GM13976 (cell line): ENCODE results near the gene PARN.
"Not testable (repeated sequence)": the region's sequence is repeated elsewhere in the genome, so short reads cannot be mapped to it uniquely, and the experiment has no call there.

Source experiments
- DNase-seq: peaks from one replicate; pipeline ENCODE4 v3.0.0; 2012; ENCODE audit warnings: low spot score
- in situ Hi-C: fragments of 300-500 bp; cut with MboI; formaldehyde crosslinking; loops from one replicate; pipeline ENCODE4 v1.12.0; 2022; ENCODE audit warnings: low sequenced_read_pairs, mixed read lengths, inconsistent platforms; ENCODE audit not compliant: unreplicated experiment
- TF ChIP-seq, protein P1 (sequence below): IDR thresholded peaks from 2 replicates; pipeline ENCODE4 v1.5.1; 2012; ENCODE audit warnings: borderline replicate concordance, mild to moderate bottlenecking; ENCODE audit not compliant: insufficient read depth; ENCODE audit errors: extremely low read depth, missing control alignments, control extremely low read depth

PARN gene

GRCh38 chr16:14449334-14449733 lies 180.7 kb downstream of the PARN start:
- no peak for DNase-seq
- TF ChIP-seq, protein P1, sequence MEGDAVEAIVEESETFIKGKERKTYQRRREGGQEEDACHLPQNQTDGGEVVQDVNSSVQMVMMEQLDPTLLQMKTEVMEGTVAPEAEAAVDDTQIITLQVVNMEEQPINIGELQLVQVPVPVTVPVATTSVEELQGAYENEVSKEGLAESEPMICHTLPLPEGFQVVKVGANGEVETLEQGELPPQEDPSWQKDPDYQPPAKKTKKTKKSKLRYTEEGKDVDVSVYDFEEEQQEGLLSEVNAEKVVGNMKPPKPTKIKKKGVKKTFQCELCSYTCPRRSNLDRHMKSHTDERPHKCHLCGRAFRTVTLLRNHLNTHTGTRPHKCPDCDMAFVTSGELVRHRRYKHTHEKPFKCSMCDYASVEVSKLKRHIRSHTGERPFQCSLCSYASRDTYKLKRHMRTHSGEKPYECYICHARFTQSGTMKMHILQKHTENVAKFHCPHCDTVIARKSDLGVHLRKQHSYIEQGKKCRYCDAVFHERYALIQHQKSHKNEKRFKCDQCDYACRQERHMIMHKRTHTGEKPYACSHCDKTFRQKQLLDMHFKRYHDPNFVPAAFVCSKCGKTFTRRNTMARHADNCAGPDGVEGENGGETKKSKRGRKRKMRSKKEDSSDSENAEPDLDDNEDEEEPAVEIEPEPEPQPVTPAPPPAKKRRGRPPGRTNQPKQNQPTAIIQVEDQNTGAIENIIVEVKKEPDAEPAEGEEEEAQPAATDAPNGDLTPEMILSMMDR: no peak
- in situ Hi-C loops: no loop called here

DNA sequence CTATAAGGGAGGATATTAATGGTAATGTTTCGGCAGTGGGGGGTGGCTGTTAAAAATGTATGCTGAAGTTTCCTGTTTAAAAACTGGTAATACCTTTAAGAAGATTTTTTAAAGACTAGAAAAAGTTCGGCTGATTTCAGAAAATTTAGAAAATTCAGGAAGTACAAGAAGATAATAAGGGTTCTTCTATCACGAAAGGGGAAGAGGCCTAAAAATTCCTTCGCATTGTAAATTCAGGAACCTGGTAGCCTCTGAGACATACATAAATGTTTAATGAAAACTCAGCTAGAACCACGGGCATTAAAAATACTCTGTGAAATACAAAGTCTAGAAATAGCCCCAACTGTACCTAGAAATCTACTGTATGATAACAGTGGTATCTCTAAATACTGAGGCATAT lies 181.2 kb downstream of the PARN start:
- in situ Hi-C loops: no loop called here
- TF ChIP-seq, protein P1: no peak
- no peak for DNase-seq

DNA sequence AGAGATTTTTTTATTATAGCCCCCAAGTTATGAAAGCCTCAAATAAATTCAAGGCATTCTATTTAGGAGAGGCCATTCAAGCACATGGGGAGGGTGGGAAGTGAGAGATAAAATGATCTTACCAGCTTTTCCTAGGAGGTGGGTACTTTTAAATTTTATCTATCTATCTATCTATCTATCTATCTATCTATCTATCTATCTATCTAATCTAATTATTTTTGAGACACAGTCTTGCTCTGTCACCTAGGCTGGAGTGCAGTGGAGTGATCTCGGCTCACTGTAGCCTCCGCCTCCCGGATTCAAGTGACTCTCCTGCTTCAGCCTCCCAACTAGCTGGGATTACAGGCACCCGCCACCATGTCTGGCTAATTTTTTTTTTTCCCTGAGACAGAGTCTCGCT lies 182.3 kb downstream of the PARN start:
- in situ Hi-C loops: no loop called here
- no peak for DNase-seq
- TF ChIP-seq, protein P1: no peak

GRCh38 chr16:14446796-14447195 lies 183.3 kb downstream of the PARN start:
- DNase-seq: no peak
- in situ Hi-C loops: no loop called here
- TF ChIP-seq, protein P1: no peak

GRCh38 chr16:14445937-14446715 lies 183.9 kb downstream of the PARN start:
- TF ChIP-seq, protein P1: no peak
- DNase-seq: no peak
- in situ Hi-C loops: no loop called here

DNA sequence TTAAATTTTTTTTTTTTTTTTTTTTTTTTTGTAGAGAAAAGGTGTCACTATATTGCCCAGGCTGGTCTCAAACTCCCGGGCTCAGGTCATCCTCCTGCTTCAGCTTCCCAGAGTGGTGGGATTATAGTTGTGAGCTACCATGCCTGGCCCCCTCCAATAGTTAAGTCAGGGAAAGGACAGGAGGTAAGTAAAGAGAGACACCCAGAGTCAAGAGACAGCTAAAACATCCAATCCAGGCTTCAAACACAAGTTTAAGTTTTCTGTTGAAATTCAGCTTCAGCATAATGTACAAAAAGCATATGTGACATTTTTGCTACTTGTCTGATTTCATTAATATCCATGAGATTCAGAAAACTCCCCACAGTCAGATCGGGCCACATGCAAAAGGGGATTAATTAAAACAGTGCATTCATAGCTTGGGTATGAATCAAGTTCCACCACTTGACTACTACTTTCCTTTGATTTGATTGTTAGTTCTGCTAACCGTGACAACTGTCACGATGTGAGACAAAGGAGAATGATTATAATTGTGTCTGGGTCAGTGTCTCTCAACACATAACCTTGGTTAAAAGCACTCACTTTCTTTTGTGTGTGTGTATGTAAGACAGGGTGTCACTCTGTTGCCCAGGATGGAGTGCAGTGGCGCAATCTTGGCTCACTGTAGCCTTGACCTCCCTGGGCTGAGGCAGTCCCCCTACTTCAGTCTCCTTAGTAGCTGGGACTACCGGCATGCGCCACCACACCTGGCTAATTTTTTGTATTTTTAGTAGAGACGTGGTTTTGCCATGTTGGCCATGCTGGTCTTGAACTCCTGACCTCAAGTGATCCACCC lies 184.9 kb downstream of the PARN start:
- no peak for DNase-seq
- TF ChIP-seq, protein P1: no peak
- in situ Hi-C loops: no loop called here

- in situ Hi-C loops: not testable (repeated sequence)
Measured at GRCh38 chr16:14441533-14441932, 188.5 kb downstream of the PARN start.

More at GRCh38 chr16:14441533-14441932, 188.5 kb downstream of the PARN start:
- not testable (repeated sequence) for DNase-seq
